MM.1S (cell line): ENCODE results near the gene ACAP1.
A peak's percentile ranks its signal among the peaks of the same experiment; 100 is the strongest.

ENCODE experiments used
- DNase-seq: peaks from one replicate; pipeline ENCODE4 v3.0.0-alpha.2; 2015
- H2AFZ ChIP-seq: fragments of 300-600 bp; sonication (generic); 2 replicates; pipeline ENCODE4 v1.6.0; 2016; ENCODE audit warnings: antibody characterized with exemption, low read length
- H3F3A ChIP-seq: fragments of 300-600 bp; sonication (generic); 2 replicates; pipeline ENCODE4 v1.6.1; 2016; ENCODE audit warnings: mild to moderate bottlenecking, antibody characterized with exemption, low read length, moderate library complexity, mixed read lengths; ENCODE audit not compliant: insufficient read depth
- H3K27ac ChIP-seq: fragments of 300-600 bp; sonication (generic); 2 replicates; pipeline ENCODE4 v1.5.1; 2016; ENCODE audit warnings: mild to moderate bottlenecking, low read length
- H3K27me3 ChIP-seq: fragments of 300-600 bp; sonication (generic); replicated peaks from 2 replicates; pipeline ENCODE4 v1.6.0; 2016; ENCODE audit warnings: low read length; ENCODE audit not compliant: insufficient read depth
- H3K36me3 ChIP-seq: fragments of 300-600 bp; sonication (generic); replicated peaks from 2 replicates; pipeline ENCODE4 v1.6.1; 2016; ENCODE audit warnings: mild to moderate bottlenecking, low read length, mixed read lengths; ENCODE audit not compliant: insufficient read depth
- H3K4me1 ChIP-seq: fragments of 300-600 bp; sonication (generic); 2 replicates; pipeline ENCODE4 v1.6.1; 2016; ENCODE audit warnings: low read length, mixed read lengths
- H3K4me2 ChIP-seq: fragments of 300-600 bp; sonication (generic); 2 replicates; pipeline ENCODE4 v1.6.0; 2016; ENCODE audit warnings: low read depth, low read length
- H3K4me3 ChIP-seq: fragments of 300-600 bp; sonication (generic); 2 replicates; pipeline ENCODE4 v1.5.1; 2016; ENCODE audit warnings: low read length, mixed read lengths
- H3K79me2 ChIP-seq: fragments of 300-600 bp; sonication (generic); 2 replicates; pipeline ENCODE4 v1.6.1; 2016; ENCODE audit warnings: mixed run types, low read length, mixed read lengths
- H3K9ac ChIP-seq: fragments of 300-600 bp; sonication (generic); 2 replicates; pipeline ENCODE4 v1.6.1; 2016; ENCODE audit warnings: low read length, mixed read lengths
- H3K9me2 ChIP-seq: fragments of 300-600 bp; sonication (generic); replicated peaks from 2 replicates; pipeline ENCODE4 v1.6.1; 2016; ENCODE audit warnings: mild to moderate bottlenecking, low read length, mixed read lengths; ENCODE audit not compliant: insufficient read depth
- H3K9me3 ChIP-seq: fragments of 300-600 bp; sonication (generic); replicated peaks from 2 replicates; pipeline ENCODE4 v1.6.1; 2016; ENCODE audit warnings: mild to moderate bottlenecking, low read length, mixed read lengths; ENCODE audit not compliant: insufficient read depth
- H4K20me1 ChIP-seq: fragments of 300-600 bp; sonication (generic); 2 replicates; pipeline ENCODE4 v1.6.1; 2016; ENCODE audit warnings: mild to moderate bottlenecking, low read length, moderate library complexity, mixed read lengths; ENCODE audit not compliant: insufficient read depth
- EZH2 ChIP-seq: fragments of 300-600 bp; sonication (generic); optimal IDR thresholded peaks from 2 replicates; pipeline ENCODE3; 2017; ENCODE audit warnings: low read depth, mild to moderate bottlenecking, antibody characterized with exemption, low read length, mixed read lengths
- EZH2phosphoT487 ChIP-seq: fragments of 300-600 bp; sonication (generic); IDR thresholded peaks from 2 replicates; pipeline ENCODE4 v1.6.1; 2018; ENCODE audit warnings: antibody characterized with exemption, low read length
- TF ChIP-seq, protein P1 (sequence below): fragments of 300-600 bp; sonication (generic); IDR thresholded peaks from 2 replicates; pipeline ENCODE4 v1.5.1; 2016; ENCODE audit warnings: antibody characterized with exemption, low read length, mixed read lengths

The ACAP1 gene

DNA sequence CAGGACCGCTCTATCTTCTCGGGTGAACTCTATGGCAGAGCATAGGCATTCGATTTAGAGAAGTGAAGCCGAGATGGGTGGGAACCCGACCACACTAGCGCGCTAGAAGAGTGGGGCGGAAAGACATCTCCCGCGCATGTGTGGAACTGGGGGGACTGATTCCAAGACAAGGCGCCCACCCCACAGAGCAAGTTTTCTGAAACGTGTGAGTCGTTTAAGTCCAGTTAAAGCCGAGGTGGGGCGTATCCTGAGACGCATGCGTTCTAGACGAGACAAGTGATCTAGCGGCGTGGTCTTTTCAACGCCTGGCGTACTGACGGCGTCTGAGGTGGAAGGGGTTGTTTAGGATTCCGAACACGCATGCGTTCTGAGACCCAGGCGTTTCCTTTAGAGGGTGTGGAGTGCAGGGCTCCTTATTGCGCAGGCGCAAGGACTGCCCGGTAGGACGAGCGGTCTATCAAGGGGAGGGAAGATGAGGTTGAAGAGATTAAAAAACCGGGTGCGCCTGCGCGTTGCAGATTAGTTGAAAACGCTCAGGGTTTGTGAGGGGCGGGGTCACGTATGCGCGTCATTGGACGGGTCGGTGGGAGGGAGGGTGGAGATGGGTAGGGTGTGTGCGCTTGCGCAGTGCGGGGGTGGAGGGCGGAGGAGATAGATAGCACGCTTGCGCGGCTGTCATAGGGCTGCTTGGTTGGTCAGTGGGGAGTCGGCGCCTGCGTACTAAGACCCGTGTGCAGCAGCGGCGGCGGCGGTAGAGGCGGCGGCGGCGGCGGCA lies 29.2 kb upstream of the ACAP1 start, which contains the start of gene EIF5A:
TSS of gene EIF5A (plus strand) at position 718 of the 775 bp plus-strand sequence. CDS start 2,008 bp downstream, outside the sequence.
- Histone ChIP-seq H3K4me1 (peaks cover 19% of the 10 kb centered on the region), H3K36me3 (peaks cover 15% of the 10 kb centered on the region), H3K79me2 (peaks cover 44% of the 10 kb centered on the region), H3K27ac (peak within 1 kb of the TSS; percentile 100), H3K9me2 (no peaks in the 10 kb centered on the region), H3K4me3 (peak within 1 kb of the TSS; percentile 97), H3K9me3 (no peaks in the 10 kb centered on the region), H2AFZ (peak within 1 kb of the TSS; percentile 80), H3K9ac (peak within 1 kb of the TSS; percentile 100), H3K27me3 (peaks cover 5% of the 10 kb centered on the region; the same call in 1 of the 2 replicates), H3K4me2 (peak within 1 kb of the TSS; percentile 90), H4K20me1 (peaks cover 29% of the 10 kb centered on the region), H3F3A (peaks cover 50% of the 10 kb centered on the region)
- TF ChIP-seq, protein P1, sequence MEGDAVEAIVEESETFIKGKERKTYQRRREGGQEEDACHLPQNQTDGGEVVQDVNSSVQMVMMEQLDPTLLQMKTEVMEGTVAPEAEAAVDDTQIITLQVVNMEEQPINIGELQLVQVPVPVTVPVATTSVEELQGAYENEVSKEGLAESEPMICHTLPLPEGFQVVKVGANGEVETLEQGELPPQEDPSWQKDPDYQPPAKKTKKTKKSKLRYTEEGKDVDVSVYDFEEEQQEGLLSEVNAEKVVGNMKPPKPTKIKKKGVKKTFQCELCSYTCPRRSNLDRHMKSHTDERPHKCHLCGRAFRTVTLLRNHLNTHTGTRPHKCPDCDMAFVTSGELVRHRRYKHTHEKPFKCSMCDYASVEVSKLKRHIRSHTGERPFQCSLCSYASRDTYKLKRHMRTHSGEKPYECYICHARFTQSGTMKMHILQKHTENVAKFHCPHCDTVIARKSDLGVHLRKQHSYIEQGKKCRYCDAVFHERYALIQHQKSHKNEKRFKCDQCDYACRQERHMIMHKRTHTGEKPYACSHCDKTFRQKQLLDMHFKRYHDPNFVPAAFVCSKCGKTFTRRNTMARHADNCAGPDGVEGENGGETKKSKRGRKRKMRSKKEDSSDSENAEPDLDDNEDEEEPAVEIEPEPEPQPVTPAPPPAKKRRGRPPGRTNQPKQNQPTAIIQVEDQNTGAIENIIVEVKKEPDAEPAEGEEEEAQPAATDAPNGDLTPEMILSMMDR = no peak
- TF ChIP-seq EZH2 (no peak), EZH2phosphoT487 (no peak)
- DNase-seq = peak; percentile 100

DNA sequence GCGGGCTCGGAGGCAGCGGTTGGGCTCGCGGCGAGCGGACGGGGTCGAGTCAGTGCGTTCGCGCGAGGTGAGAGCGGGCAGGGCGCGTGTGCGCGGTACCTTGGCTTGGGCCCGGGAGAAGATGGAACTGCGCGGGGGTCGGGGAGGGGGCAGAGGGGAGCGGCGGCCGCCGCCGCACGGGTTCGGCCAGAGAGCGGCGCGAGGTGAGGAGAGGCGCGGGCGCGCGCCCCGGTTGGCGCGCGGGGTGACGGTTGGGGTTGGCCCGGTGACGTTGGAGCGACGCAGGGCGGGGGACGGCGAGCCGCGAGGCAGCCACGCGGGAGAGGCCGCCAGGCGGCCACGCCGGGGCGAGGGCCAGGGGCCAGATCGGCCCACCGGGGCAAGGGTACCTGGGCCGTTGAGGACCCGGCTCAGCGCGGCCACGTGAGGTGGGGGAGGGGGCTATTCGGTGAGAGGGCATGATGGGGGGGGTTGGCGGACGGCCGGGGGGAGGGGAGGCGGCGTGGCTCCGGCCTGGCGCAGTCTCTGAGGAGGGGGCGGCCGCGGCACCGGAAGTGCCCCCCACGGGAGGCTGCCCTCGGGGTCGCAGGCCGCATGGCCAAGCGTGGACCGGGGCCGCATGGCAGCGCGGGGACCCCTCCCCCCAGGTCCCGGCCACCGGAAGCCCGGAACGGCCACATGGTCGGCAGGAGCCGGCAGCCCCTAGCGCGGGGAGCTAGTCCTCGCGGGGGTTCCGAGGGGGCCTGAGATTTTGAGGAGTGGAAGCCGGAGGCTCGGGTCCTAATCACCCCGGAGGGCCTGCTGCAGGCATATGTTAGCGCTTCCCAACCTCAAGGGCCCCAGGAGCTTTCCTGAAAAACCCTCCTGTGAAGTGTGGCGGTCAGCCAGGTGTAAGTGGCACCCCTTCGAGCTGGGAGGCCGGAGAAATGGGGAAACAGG lies 28.4 kb upstream of the ACAP1 start:
- Histone ChIP-seq H3K79me2 (peaks cover 51% of the 10 kb centered on the region), H3K4me2 (peak overlapping the region; percentile 68), H2AFZ (no peak overlapping the region), H3K27me3 (0 out of 2 replicates have a peak, but pooled peaks cover 3% of the 10 kb centered on the region), H3K36me3 (peaks cover 15% of the 10 kb centered on the region), H3K9me2 (no peaks in the 10 kb centered on the region), H4K20me1 (peaks cover 31% of the 10 kb centered on the region), H3F3A (peaks cover 57% of the 10 kb centered on the region), H3K9ac (peak overlapping the region; percentile 100), H3K4me3 (peak overlapping the region; percentile 97), H3K27ac (peak overlapping the region; percentile 100), H3K4me1 (peaks cover 19% of the 10 kb centered on the region), H3K9me3 (no peaks in the 10 kb centered on the region)
- TF ChIP-seq, protein P1 = no peak
- TF ChIP-seq EZH2 (no peak), EZH2phosphoT487 (no peak)
- DNase-seq = peak; percentile 43

DNA sequence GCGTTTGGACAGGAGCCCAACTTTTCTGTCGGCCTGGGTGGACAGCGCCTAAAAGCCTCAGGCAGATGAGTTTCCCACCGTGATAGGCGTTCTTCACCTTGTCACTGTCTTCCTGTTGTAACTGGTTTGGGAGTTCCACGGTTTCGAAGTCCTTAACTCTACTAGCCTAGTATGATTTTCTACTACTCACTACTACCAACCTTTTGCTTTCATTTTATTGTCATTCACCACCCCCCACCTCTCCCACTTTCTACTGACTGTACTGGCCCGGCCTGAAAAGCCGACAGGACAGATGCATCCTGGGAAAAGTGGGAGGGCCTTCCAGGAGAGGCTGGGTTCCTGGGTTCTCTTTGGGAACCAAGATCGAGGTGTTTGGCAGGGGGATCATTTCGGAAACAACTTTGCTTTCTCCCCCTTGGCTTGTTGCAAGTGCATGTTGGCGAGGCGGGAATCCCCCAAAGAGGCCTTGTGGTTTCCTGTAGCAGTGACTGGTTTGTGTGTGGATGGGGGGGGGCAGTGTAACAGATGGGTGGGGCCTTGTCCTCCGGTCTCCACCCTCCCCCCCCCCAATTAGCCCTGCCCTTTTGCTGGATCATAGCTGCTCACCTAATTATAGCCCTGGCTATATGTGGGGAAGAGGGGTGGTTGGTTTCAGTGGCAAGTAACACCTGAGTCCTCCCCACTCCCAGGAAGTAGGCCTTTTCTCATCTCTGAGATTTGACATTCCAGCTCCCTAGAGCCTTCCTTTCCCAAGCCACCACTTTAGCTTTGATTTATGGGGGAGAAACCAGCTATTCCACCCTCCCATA lies 27.5 kb upstream of the ACAP1 start:
- peaks cover 15% of the 10 kb centered on the region for H3K36me3 ChIP-seq
- H3K27me3 ChIP-seq = 0 out of 2 replicates have a peak, but pooled peaks cover 3% of the 10 kb centered on the region
- H3K4me3 ChIP-seq = peak overlapping the region; percentile 97
- peaks cover 66% of the 10 kb centered on the region for H3F3A ChIP-seq
- peak overlapping the region; percentile 100 for H3K9ac ChIP-seq
- no peak overlapping the region for H2AFZ ChIP-seq
- DNase-seq = peak; percentile 86
- H3K79me2 ChIP-seq = peaks cover 60% of the 10 kb centered on the region
- no peaks in the 10 kb centered on the region for H3K9me3 ChIP-seq
- H3K4me1 ChIP-seq = peaks cover 19% of the 10 kb centered on the region
- peak overlapping the region; percentile 100 for H3K27ac ChIP-seq
- H4K20me1 ChIP-seq = peaks cover 33% of the 10 kb centered on the region
- TF ChIP-seq EZH2 (no peak), EZH2phosphoT487 (no peak)
- TF ChIP-seq, protein P1 = no peak
- peak overlapping the region; percentile 68 for H3K4me2 ChIP-seq
- no peaks in the 10 kb centered on the region for H3K9me2 ChIP-seq
